GM12878 (cell line): Measurements from ENCODE around the gene DTX2.
"Not testable (repeated sequence)": the region's sequence is repeated elsewhere in the genome, so short reads cannot be mapped to it uniquely, and the experiment has no call there.

ENCODE experiments used
- GABPA ChIP-seq: IDR thresholded peaks from 2 replicates; pipeline ENCODE4 v1.6.1; 2014; ENCODE audit warnings: antibody characterized with exemption, low read depth, mild to moderate bottlenecking, inconsistent platforms
- SREBF1 ChIP-seq: IDR thresholded peaks from 2 replicates; pipeline ENCODE4 v1.6.1; 2012; ENCODE audit warnings: mild to moderate bottlenecking, low read length

GRCh38 chr7:76484456-76484855 is 22.9 kb downstream of the DTX2 start:
- TF ChIP-seq GABPA, SREBF1: not testable (repeated sequence)
